K562 (cell line): Measurements from ENCODE around the gene CDC45. TPM values are rescaled to one million over a fixed set of nuclear protein-coding genes. Genes with fewer than 3 reads are reported as not detected.

Experiments used
- CBFB ChIP-seq: sonication (generic); formaldehyde crosslinking; IDR thresholded peaks from 2 replicates; pipeline ENCODE4 v1.4.0; 2020; ENCODE audit warnings: mild to moderate bottlenecking, missing genetic modification reagents
- EWSR1 ChIP-seq: fragments of 450-650 bp; IDR thresholded peaks from 2 replicates; pipeline ENCODE4 v1.6.1; 2018; ENCODE audit warnings: borderline replicate concordance, mild to moderate bottlenecking, low read depth, moderate library complexity; ENCODE audit not compliant: partially characterized antibody
- JUNB ChIP-seq: fragments of 450-650 bp; formaldehyde crosslinking; conservative IDR thresholded peaks from 2 replicates; pipeline ENCODE4 v1.4.0; 2020; ENCODE audit warnings: mild to moderate bottlenecking
- LARP7 ChIP-seq: fragments of 450-650 bp; IDR thresholded peaks from 2 replicates; pipeline ENCODE4 v1.6.1; 2016
- MECOM ChIP-seq: fragments of 250-450 bp; sonication (Bioruptor Pico); IDR thresholded peaks from 2 replicates; pipeline ENCODE4 v1.8.0; 2022; ENCODE audit warnings: inconsistent platforms
- RFX1 ChIP-seq: fragments of 450-650 bp; IDR thresholded peaks from 2 replicates; pipeline ENCODE4 v1.6.1; 2016; ENCODE audit warnings: mild to moderate bottlenecking, moderate library complexity
- SMAD4 ChIP-seq: fragments of 250-450 bp; sonication (Bioruptor Pico); conservative IDR thresholded peaks from 2 replicates; pipeline ENCODE4 v1.8.0; 2021; ENCODE audit warnings: inconsistent platforms, mild to moderate bottlenecking, moderate library complexity
- ZNF174 ChIP-seq: fragments of 250-450 bp; sonication (Bioruptor Pico); IDR thresholded peaks from 2 replicates; pipeline ENCODE4 v1.4.0; 2020; ENCODE audit warnings: mild to moderate bottlenecking
- polyA plus RNA-seq, 8 experiments: library from polyadenylated mRNA; depleted of rRNA in 4 of 8; stranded (reverse) in 5 of 8; unstranded in 3 of 8; fragments of >200 nt; fragmentation: Nextera tagmentation in 2 of 8; fragmentation: Illumina TruSeq in 1 of 8; extraction: Ambion mirVana in 2 of 8; extraction: Trizol in 1 of 8; gene quantifications; 2 replicates each; pipeline versions ENCODE4 v1.2.1 to v1.2.3, GENCODE V29; 2011 to 2014; ENCODE audit warnings: inconsistent platforms in 1 of 8, missing spikeins in 1 of 8
- total RNA-seq, 7 experiments: library from RNA; depleted of rRNA in 6 of 7; stranded (reverse); fragments of >200 nt in 6 of 7; fragmentation: Illumina TruSeq in 2 of 7; extraction: Trizol in 2 of 7; gene quantifications; 2 replicates each; pipeline versions ENCODE4 v1.2.1 to v1.2.3, GENCODE V29; 2011 to 2021; ENCODE audit warnings: low replicate concordance in 1 of 7
- TF ChIP-seq, protein P1 (sequence below): fragments of 250-450 bp; sonication (Bioruptor Pico); IDR thresholded peaks from 2 replicates; pipeline ENCODE4 v1.8.0; 2021; ENCODE audit warnings: moderate library complexity, mild to moderate bottlenecking, inconsistent platforms
- TF ChIP-seq, protein P2 (sequence below): fragments of 450-650 bp; IDR thresholded peaks from 2 replicates; pipeline ENCODE4 v1.6.1; 2016; ENCODE audit warnings: low read depth, mild to moderate bottlenecking, moderate library complexity
- TF ChIP-seq, protein P3 (sequence below): fragments of 250-450 bp; sonication (Bioruptor Pico); IDR thresholded peaks from 2 replicates; pipeline ENCODE4 v1.8.0; 2022; ENCODE audit warnings: inconsistent platforms
- TF ChIP-seq, protein P4 (sequence below): fragments of 200-800 bp; sonication (Bioruptor generic); IDR thresholded peaks from 2 replicates; pipeline ENCODE4 v1.6.1; 2016; ENCODE audit warnings: missing genetic modification characterization, missing compliant biosample characterization
- TF ChIP-seq, protein P5 (sequence below): fragments of 250-450 bp; sonication (Bioruptor Pico); IDR thresholded peaks from 2 replicates; pipeline ENCODE4 v1.5.0; 2020; ENCODE audit warnings: mild to moderate bottlenecking, borderline replicate concordance
- TF ChIP-seq, protein P6 (sequence below): sonication (generic); formaldehyde crosslinking; IDR thresholded peaks from 2 replicates; pipeline ENCODE4 v1.8.0; 2022; ENCODE audit warnings: mild to moderate bottlenecking, low read depth, missing genetic modification reagents

The CDC45 gene
- total and polyA plus RNA-seq, 9 of the 15 experiments (the other 6 are each of a cell fraction or from before 2014, with no cell fraction given) = 251 to 580 (median 410) TPM

DNA sequence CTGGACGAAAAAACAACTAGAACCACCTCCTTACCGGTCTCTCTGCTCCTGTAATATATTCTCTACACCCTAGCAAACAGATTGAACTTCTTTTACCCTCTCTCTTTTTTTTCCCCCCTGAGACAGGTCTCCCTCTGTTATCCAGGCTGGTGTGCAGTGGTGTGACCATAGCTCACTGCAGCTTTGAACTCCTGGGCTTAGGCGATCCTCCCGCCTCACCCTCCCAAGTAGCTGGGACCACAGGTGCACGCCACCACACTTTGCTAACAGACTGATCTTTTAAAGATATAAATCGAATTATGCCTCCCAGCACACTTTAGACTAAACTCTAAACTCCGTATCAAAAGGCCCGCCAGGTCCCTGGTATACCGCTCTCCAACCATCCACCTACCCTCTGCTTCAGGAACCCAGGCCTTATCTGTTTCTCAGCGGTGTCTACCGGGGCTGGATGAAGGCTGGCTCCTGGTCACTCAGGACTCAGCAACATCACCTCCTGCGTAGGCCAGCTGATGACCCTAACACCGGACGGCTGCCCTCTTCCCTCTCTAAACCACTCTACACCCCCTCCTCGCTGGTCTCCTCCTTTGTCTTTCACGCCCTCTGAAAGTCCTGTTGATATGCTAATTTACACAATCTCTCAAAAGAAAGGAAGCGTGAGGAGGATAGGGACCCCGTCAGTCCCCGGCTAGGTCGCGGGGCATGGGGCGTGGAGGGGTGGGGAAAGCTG, 33.0 kb upstream of the CDC45 start (continued):
- TF ChIP-seq, protein P1, sequence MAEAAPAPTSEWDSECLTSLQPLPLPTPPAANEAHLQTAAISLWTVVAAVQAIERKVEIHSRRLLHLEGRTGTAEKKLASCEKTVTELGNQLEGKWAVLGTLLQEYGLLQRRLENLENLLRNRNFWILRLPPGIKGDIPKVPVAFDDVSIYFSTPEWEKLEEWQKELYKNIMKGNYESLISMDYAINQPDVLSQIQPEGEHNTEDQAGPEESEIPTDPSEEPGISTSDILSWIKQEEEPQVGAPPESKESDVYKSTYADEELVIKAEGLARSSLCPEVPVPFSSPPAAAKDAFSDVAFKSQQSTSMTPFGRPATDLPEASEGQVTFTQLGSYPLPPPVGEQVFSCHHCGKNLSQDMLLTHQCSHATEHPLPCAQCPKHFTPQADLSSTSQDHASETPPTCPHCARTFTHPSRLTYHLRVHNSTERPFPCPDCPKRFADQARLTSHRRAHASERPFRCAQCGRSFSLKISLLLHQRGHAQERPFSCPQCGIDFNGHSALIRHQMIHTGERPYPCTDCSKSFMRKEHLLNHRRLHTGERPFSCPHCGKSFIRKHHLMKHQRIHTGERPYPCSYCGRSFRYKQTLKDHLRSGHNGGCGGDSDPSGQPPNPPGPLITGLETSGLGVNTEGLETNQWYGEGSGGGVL = no peak
- TF ChIP-seq SMAD4 = no peak
- TF ChIP-seq, protein P2, sequence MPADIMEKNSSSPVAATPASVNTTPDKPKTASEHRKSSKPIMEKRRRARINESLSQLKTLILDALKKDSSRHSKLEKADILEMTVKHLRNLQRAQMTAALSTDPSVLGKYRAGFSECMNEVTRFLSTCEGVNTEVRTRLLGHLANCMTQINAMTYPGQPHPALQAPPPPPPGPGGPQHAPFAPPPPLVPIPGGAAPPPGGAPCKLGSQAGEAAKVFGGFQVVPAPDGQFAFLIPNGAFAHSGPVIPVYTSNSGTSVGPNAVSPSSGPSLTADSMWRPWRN = no peak
- TF ChIP-seq RFX1 = no peak
- peak; percentile 92 for TF ChIP-seq LARP7
- TF ChIP-seq, protein P3, sequence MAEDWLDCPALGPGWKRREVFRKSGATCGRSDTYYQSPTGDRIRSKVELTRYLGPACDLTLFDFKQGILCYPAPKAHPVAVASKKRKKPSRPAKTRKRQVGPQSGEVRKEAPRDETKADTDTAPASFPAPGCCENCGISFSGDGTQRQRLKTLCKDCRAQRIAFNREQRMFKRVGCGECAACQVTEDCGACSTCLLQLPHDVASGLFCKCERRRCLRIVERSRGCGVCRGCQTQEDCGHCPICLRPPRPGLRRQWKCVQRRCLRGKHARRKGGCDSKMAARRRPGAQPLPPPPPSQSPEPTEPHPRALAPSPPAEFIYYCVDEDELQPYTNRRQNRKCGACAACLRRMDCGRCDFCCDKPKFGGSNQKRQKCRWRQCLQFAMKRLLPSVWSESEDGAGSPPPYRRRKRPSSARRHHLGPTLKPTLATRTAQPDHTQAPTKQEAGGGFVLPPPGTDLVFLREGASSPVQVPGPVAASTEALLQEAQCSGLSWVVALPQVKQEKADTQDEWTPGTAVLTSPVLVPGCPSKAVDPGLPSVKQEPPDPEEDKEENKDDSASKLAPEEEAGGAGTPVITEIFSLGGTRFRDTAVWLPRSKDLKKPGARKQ (CRISPR knock-in tag) = no peak
- TF ChIP-seq, protein P4, sequence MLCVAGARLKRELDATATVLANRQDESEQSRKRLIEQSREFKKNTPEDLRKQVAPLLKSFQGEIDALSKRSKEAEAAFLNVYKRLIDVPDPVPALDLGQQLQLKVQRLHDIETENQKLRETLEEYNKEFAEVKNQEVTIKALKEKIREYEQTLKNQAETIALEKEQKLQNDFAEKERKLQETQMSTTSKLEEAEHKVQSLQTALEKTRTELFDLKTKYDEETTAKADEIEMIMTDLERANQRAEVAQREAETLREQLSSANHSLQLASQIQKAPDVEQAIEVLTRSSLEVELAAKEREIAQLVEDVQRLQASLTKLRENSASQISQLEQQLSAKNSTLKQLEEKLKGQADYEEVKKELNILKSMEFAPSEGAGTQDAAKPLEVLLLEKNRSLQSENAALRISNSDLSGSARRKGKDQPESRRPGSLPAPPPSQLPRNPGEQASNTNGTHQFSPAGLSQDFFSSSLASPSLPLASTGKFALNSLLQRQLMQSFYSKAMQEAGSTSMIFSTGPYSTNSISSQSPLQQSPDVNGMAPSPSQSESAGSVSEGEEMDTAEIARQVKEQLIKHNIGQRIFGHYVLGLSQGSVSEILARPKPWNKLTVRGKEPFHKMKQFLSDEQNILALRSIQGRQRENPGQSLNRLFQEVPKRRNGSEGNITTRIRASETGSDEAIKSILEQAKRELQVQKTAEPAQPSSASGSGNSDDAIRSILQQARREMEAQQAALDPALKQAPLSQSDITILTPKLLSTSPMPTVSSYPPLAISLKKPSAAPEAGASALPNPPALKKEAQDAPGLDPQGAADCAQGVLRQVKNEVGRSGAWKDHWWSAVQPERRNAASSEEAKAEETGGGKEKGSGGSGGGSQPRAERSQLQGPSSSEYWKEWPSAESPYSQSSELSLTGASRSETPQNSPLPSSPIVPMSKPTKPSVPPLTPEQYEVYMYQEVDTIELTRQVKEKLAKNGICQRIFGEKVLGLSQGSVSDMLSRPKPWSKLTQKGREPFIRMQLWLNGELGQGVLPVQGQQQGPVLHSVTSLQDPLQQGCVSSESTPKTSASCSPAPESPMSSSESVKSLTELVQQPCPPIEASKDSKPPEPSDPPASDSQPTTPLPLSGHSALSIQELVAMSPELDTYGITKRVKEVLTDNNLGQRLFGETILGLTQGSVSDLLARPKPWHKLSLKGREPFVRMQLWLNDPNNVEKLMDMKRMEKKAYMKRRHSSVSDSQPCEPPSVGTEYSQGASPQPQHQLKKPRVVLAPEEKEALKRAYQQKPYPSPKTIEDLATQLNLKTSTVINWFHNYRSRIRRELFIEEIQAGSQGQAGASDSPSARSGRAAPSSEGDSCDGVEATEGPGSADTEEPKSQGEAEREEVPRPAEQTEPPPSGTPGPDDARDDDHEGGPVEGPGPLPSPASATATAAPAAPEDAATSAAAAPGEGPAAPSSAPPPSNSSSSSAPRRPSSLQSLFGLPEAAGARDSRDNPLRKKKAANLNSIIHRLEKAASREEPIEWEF (CRISPR knock-in tag) = no peak
- no peak for TF ChIP-seq EWSR1
- no peak for TF ChIP-seq ZNF174 (CRISPR knock-in tag)
- TF ChIP-seq, protein P5, sequence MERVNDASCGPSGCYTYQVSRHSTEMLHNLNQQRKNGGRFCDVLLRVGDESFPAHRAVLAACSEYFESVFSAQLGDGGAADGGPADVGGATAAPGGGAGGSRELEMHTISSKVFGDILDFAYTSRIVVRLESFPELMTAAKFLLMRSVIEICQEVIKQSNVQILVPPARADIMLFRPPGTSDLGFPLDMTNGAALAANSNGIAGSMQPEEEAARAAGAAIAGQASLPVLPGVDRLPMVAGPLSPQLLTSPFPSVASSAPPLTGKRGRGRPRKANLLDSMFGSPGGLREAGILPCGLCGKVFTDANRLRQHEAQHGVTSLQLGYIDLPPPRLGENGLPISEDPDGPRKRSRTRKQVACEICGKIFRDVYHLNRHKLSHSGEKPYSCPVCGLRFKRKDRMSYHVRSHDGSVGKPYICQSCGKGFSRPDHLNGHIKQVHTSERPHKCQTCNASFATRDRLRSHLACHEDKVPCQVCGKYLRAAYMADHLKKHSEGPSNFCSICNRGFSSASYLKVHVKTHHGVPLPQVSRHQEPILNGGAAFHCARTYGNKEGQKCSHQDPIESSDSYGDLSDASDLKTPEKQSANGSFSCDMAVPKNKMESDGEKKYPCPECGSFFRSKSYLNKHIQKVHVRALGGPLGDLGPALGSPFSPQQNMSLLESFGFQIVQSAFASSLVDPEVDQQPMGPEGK (CRISPR knock-in tag) = no peak
- TF ChIP-seq, protein P6, sequence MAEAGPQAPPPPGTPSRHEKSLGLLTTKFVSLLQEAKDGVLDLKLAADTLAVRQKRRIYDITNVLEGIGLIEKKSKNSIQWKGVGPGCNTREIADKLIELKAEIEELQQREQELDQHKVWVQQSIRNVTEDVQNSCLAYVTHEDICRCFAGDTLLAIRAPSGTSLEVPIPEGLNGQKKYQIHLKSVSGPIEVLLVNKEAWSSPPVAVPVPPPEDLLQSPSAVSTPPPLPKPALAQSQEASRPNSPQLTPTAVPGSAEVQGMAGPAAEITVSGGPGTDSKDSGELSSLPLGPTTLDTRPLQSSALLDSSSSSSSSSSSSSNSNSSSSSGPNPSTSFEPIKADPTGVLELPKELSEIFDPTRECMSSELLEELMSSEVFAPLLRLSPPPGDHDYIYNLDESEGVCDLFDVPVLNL = no peak
- TF ChIP-seq CBFB (CRISPR knock-in tag) = no peak
- TF ChIP-seq JUNB (CRISPR knock-in tag) = no peak
- TF ChIP-seq MECOM (CRISPR knock-in tag) = no peak
